ENCODE measurements around the gene TRAK2.

GRCh38 chr2:201460532-201460931, 9.3 kb upstream of the TRAK2 start:
- TF ChIP-seq CTCF (conservative IDR thresholded peaks at IDR 0.05; ENCODE audit: low read length) (no peak), EZH2phosphoT487 (IDR thresholded peaks at IDR 0.05; ENCODE audit: borderline replicate concordance) (no peak)

Data from Loucy (cell line).